Uterus (tissue), 2 donors: ENCODE results near the gene SH3RF3.

Experiments used
- POLR2A ChIP-seq, 2 donors: fragments of 450-650 bp; IDR thresholded peaks; one replicate each; pipeline ENCODE4 v1.6.1; 2016; ENCODE audit warnings: antibody characterized with exemption in 2 of 2, mild to moderate bottlenecking in 1 of 2, moderate library complexity in 1 of 2
- TF ChIP-seq, protein P1 (sequence below), 4 experiments: fragments of 200-600 bp in 2 of 4; fragments of 450-650 bp in 2 of 4; sonication (generic) in 2 of 4; IDR thresholded peaks; one replicate each; pipeline ENCODE4 v1.5.1; 2016 to 2019; ENCODE audit warnings: antibody characterized with exemption in 4 of 4, mild to moderate bottlenecking in 2 of 4, moderate library complexity in 1 of 4

DNA sequence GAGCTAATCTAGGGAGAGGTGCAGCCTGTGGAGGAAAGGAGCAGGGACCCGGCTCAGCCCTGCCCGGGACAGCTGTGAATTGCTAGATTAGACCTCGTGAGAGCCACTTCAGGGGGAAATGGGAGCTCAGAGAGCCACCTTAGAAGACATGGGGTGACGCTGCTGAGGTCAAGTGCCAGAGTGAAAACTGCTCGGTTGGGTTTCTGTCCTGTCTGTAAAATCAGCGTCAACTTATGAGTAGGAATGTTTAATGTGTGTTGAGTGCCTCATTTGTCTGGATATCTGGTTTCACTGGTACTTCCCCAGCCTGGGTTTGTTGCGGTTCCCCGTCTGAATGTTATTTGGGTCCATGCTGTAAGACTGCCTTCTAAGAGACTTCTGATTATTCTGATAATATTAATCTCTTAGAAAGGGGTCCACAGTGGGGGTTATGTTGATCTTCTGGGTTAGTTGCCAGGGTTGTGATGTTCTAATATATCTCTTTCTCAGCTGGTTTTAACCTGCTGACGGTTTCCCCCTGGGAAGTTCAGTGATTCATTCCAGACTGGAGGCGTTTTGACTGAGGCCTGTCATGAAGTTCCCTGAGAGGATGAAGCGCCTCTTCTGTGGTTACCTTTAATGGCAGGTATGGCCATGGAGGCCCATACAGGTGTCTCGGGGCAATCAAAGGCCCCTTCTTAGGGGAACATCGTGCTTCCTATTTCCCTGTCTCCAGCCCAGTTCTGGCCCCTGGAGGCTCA, 175.9 kb downstream of the SH3RF3 start:
- TF ChIP-seq, protein P1, sequence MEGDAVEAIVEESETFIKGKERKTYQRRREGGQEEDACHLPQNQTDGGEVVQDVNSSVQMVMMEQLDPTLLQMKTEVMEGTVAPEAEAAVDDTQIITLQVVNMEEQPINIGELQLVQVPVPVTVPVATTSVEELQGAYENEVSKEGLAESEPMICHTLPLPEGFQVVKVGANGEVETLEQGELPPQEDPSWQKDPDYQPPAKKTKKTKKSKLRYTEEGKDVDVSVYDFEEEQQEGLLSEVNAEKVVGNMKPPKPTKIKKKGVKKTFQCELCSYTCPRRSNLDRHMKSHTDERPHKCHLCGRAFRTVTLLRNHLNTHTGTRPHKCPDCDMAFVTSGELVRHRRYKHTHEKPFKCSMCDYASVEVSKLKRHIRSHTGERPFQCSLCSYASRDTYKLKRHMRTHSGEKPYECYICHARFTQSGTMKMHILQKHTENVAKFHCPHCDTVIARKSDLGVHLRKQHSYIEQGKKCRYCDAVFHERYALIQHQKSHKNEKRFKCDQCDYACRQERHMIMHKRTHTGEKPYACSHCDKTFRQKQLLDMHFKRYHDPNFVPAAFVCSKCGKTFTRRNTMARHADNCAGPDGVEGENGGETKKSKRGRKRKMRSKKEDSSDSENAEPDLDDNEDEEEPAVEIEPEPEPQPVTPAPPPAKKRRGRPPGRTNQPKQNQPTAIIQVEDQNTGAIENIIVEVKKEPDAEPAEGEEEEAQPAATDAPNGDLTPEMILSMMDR (IDR thresholded peaks at IDR 0.05) = no peak
- TF ChIP-seq POLR2A (IDR thresholded peaks at IDR 0.05) = no peak
